Ovary (tissue), 9 donors: Measurements from ENCODE around the gene ENSA. TPM values are rescaled to one million over a fixed set of nuclear protein-coding genes. Genes with fewer than 3 reads are reported as not detected.
"Not testable (repeated sequence)": the region's sequence is repeated elsewhere in the genome, so short reads cannot be mapped to it uniquely, and the experiment has no call there.

Experiments used
- DNase-seq, 5 donors: peaks; one replicate each; pipeline ENCODE4 v3.0.0-alpha.2; 2019 to 2020
- H3K27ac ChIP-seq, 2 donors: fragments of 200-600 bp; one replicate each; pipeline versions ENCODE4 v1.5.1 to v1.8.0; 2019 to 2022
- H3K27me3 ChIP-seq: fragments of 200-600 bp; one replicate; pipeline ENCODE4 v1.8.0; 2022
- H3K36me3 ChIP-seq: fragments of 200-600 bp; sonication (generic); one replicate; pipeline ENCODE4 v1.5.1; 2019
- H3K4me1 ChIP-seq: one replicate; pipeline ENCODE4 v1.8.1; 2013; ENCODE audit warnings: mild to moderate bottlenecking, moderate library complexity; ENCODE audit not compliant: insufficient read depth
- H3K4me3 ChIP-seq: fragments of 200-600 bp; sonication (generic); one replicate; pipeline ENCODE4 v1.5.1; 2017
- H3K9me3 ChIP-seq, 2 donors: fragments of 200-600 bp in 1 of 2; sonication (generic) in 1 of 2; one replicate each; pipeline versions ENCODE4 v1.5.1 to v1.8.1; 2013 to 2019; ENCODE audit warnings: mild to moderate bottlenecking in 1 of 2, moderate library complexity in 1 of 2
- EP300 ChIP-seq: sonication (generic); formaldehyde crosslinking; IDR thresholded peaks from one replicate; pipeline ENCODE4 v1.6.1; 2017; ENCODE audit warnings: antibody characterized with exemption
- POLR2A ChIP-seq: fragments of 450-650 bp; IDR thresholded peaks from one replicate; pipeline ENCODE4 v1.6.1; 2017; ENCODE audit warnings: antibody characterized with exemption, mild to moderate bottlenecking, moderate library complexity
- WGBS, 3 donors: extraction: QIAGEN DNeasy Blood & Tissue Kit in 1 of 3; methylation state at CpG; one replicate each; pipeline versions ENCODE4 v1.1.5 to v1.1.7; 2013 to 2017; 5-methylcytosine and 5-hydroxymethylcytosine counted together
- intact Hi-C, 4 donors: fragments of 100-400 bp; cut with DNase I; formaldehyde crosslinking; loops; one replicate each; pipeline versions ENCODE4 v1.11.0 to v1.15.1; 2022 to 2023
- polyA plus RNA-seq, 2 donors: library from polyadenylated mRNA; stranded (reverse); fragments of 200-250 nt in 1 of 2; fragments of 350-450 nt in 1 of 2; fragmentation: Illumina TruSeq in 1 of 2; extraction: RNeasy Lipid Tissue Mini Kit (QIAGEN cat#74804) in 1 of 2; gene quantifications; one replicate each; pipeline ENCODE4 v1.2.3, GENCODE V29; 2013 to 2014
- total RNA-seq, 7 donors: library from RNA; depleted of rRNA in 2 of 7; stranded (reverse); fragments of >200 nt in 2 of 7; fragmentation: NEBNext Ultra II Directional in 3 of 7; extraction: Animal tissue kit (Norgen Biotek cat#: 25700) in 3 of 7; gene quantifications; one replicate each; pipeline versions ENCODE4 v1.1.0 to v1.2.4, GENCODE V29; 2016 to 2023
- TF ChIP-seq, protein P1 (sequence below), 3 donors: fragments of 450-650 bp in 2 of 3; fragments of 200-600 bp in 1 of 3; IDR thresholded peaks; one replicate each; pipeline versions ENCODE4 v1.5.1 to v1.8.0; 2016 to 2022; ENCODE audit warnings: antibody characterized with exemption in 3 of 3, mild to moderate bottlenecking in 1 of 3
- donor health status: DM: no; HTN: no; CAD: no; lungs with moderate emphysema.
- donor health status: DM: no; HTN: no; CAD: no.
- donor health status: Bipolar disorder and iron deficiency.
- donor health status: DM: yes; HTN: yes; CAD: no.
- donor health status: DM: no; HTN: no; CAD: no.
- donor health status: DM: yes; HTN: yes; CAD: no.

Gene ENSA
- total and polyA plus RNA-seq, 9 donors = 111 to 196 (median 152) TPM

DNA sequence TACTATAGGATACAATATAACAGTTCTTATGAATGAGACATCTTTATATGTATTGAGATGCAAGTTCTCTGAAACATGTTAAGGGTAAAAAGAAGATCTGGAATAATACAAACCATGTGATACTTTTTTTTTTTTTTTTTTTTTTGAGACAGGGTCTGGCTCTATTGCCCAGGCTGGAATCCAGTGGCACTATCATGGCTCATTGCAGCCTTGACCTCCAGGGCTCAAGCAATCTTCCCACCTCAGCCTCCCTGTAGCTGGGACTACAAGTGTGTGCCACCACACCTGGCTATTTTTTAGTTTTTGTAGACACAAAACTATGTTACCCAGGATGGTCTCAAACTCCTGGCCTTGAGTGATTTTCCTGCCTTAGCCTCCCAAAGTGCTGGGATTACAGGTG lies 27.9 kb downstream of the ENSA start:
- H3K27ac ChIP-seq = no peak overlapping the region
- intact Hi-C loops = no loop called here
- H3K4me3 ChIP-seq = no peak overlapping the region
- TF ChIP-seq EP300 = no peak
- TF ChIP-seq, protein P1, sequence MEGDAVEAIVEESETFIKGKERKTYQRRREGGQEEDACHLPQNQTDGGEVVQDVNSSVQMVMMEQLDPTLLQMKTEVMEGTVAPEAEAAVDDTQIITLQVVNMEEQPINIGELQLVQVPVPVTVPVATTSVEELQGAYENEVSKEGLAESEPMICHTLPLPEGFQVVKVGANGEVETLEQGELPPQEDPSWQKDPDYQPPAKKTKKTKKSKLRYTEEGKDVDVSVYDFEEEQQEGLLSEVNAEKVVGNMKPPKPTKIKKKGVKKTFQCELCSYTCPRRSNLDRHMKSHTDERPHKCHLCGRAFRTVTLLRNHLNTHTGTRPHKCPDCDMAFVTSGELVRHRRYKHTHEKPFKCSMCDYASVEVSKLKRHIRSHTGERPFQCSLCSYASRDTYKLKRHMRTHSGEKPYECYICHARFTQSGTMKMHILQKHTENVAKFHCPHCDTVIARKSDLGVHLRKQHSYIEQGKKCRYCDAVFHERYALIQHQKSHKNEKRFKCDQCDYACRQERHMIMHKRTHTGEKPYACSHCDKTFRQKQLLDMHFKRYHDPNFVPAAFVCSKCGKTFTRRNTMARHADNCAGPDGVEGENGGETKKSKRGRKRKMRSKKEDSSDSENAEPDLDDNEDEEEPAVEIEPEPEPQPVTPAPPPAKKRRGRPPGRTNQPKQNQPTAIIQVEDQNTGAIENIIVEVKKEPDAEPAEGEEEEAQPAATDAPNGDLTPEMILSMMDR (IDR thresholded peaks at IDR 0.05) = no peak
- TF ChIP-seq POLR2A = no peak
- peaks cover 9% of the 10 kb centered on the region for H3K4me1 ChIP-seq
- DNase-seq = no peak
- H3K9me3 ChIP-seq = no peaks in the 10 kb centered on the region
- no peaks in the 10 kb centered on the region for H3K36me3 ChIP-seq
- no peaks in the 10 kb centered on the region for H3K27me3 ChIP-seq

GRCh38 chr1:150598346-150598745 lies 31.1 kb downstream of the ENSA start:
- H3K36me3 ChIP-seq, H3K4me3 ChIP-seq, DNase-seq, intact Hi-C loops, H3K27me3 ChIP-seq, H3K27ac ChIP-seq, H3K4me1 ChIP-seq, H3K9me3 ChIP-seq: not testable (repeated sequence)
- 82 to 97% (median 89%) methylated on average over 4 of the region's 4 CpGs for WGBS, 3 donors

- DNase-seq = no peak
- no peak overlapping the region for H3K4me3 ChIP-seq
- WGBS, 3 donors = 67 to 74% (median 70%) methylated on average over 3 of the region's 3 CpGs
- intact Hi-C loops = no loop called here
- H3K27ac ChIP-seq = no peak overlapping the region
- no peaks in the 10 kb centered on the region for H3K27me3 ChIP-seq
- TF ChIP-seq POLR2A (no peak), EP300 (no peak)
- TF ChIP-seq, protein P1 (IDR thresholded peaks at IDR 0.05) = no peak
- H3K4me1 ChIP-seq = no peaks in the 10 kb centered on the region
- H3K36me3 ChIP-seq = no peaks in the 10 kb centered on the region
- no peaks in the 10 kb centered on the region for H3K9me3 ChIP-seq
Measured at GRCh38 chr1:150596976-150597375, 32.4 kb downstream of the ENSA start.

DNA sequence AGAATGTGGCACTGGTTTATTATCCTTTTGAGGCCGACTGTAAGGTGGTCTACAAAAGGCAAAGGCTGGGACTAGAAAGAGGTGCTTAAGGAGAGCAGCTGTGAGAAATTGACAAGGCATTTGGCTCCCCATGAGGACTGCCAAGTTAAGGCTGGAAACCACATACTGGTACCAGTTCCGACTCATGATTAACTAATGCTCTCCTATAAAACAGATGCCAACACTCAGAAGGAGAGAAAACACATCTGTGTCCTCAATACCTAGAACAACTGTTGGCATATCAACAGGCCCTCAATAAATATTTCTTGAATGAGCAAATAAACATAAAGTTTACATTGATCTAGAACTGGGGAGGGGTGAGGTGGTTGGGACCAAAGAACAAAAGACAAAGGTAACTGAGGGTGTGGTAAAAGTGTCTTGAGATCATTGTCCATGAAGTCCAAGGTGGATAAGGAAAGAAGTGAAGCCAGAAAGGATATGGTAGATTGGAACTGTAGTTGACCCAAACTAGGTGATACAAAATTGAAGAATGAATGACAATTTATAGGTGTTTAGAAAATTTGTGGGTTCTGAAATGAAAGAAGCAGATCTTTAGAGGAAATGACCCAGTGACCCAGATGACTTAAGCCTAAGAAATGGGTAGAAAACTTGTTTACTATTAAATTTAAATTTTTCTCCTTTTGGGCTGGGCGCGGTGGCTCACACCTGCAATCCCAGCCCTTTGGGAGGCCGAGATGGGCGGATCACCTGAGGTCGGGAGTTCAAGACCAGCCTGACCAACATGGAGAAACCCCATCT lies 33.1 kb downstream of the ENSA start:
- no peak overlapping the region for H3K27ac ChIP-seq
- no peaks in the 10 kb centered on the region for H3K9me3 ChIP-seq
- H3K4me3 ChIP-seq = no peak overlapping the region
- WGBS, 3 donors = 91 to 95% (median 93%) methylated on average over 7 of the region's 7 CpGs
- intact Hi-C loops = no loop called here
- H3K4me1 ChIP-seq = no peaks in the 10 kb centered on the region
- H3K27me3 ChIP-seq = no peaks in the 10 kb centered on the region
- TF ChIP-seq, protein P1 (IDR thresholded peaks at IDR 0.05) = no peak
- TF ChIP-seq POLR2A = no peak
- no peak for TF ChIP-seq EP300
- H3K36me3 ChIP-seq = no peaks in the 10 kb centered on the region
- DNase-seq = no peak

DNA sequence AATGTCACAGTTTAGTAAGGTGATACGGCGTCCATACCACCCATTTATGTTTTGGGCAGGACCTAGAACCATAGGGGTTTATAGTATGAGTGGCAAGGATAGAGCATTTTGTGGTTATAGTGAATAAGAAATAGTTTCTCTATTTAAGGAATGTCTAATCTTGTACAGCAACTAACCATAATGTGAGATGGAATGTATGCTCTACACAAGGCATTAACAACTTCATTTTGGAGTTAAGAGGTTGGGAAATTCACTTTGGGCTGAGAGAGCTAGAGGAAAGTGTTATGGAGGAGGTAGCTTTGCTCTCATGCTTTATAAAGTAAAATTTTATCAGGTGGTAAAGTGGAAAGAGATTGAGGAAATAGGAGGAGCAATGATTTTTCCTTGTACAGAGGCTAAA lies 47.0 kb downstream of the ENSA start:
- Histone ChIP-seq H3K4me3 (no peak overlapping the region), H3K4me1 (peaks cover 3% of the 10 kb centered on the region), H3K9me3 (no peaks in the 10 kb centered on the region), H3K36me3 (no peaks in the 10 kb centered on the region), H3K27me3 (no peaks in the 10 kb centered on the region), H3K27ac (no peak overlapping the region)
- 79 to 97% (median 83%) methylated on average over 2 of the region's 2 CpGs for WGBS, 3 donors
- TF ChIP-seq POLR2A = no peak
- TF ChIP-seq, protein P1 (IDR thresholded peaks at IDR 0.05) = no peak
- intact Hi-C loops = no loop called here
- DNase-seq = no peak

GRCh38 chr1:150581962-150582361 lies 47.5 kb downstream of the ENSA start:
- H3K27ac ChIP-seq, H3K27me3 ChIP-seq, H3K4me3 ChIP-seq, H3K36me3 ChIP-seq, intact Hi-C loops, H3K9me3 ChIP-seq, H3K4me1 ChIP-seq: not testable (repeated sequence)
- 94 to 99% (median 97%) methylated on average over 14 of the region's 14 CpGs for WGBS, 3 donors
- peak in 2 of 5 donors; percentile 11 to 21 for DNase-seq

DNA sequence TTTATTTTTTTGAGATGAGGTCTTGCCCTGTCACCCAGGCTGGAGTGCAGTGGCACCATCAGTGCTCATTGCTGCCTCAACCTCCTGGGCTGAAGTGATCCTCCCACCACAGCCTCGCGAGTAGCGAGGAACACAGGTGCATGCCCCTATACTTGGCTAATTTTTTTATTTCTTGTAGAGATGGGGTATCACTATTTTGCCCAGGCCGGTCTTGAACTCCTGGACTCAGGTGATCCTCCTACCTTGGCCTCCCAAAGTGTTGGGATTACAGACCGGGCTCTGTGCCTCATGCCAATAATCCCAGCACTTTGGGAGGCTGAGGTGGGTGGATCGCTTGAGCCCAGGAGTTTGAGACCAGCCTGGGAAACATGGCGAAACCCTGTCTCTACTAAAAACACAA lies 48.0 kb downstream of the ENSA start:
- DNase-seq = peak in 1 of 5 donors; percentile 28
- 96 to 98% (median 97%) methylated on average over 7 of the region's 7 CpGs for WGBS, 3 donors
- intact Hi-C loops, H3K4me1 ChIP-seq, H3K27me3 ChIP-seq, H3K4me3 ChIP-seq, H3K9me3 ChIP-seq, H3K27ac ChIP-seq, H3K36me3 ChIP-seq: not testable (repeated sequence)

DNA sequence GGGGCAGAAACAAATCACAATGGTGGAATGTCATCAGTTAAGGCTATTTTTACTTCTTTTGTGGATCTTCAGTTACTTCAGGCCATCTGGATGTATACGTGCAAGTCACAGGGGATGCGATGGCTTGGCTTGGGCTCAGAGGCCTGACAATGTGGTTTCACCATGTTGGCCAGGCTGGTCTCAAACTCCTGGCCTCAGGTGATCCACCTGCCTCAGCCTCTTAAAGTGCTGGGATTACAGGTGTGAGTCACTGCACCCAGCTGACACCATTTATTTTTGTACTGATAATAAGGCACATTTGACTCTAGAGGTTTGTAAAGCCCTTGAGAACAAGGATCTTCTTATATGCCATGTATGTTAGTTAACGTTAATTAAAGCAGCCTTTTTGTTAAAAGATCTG lies 48.4 kb downstream of the ENSA start:
- peak in 1 of 5 donors; percentile 17 for DNase-seq
- intact Hi-C loops, H3K27ac ChIP-seq, H3K9me3 ChIP-seq, H3K4me3 ChIP-seq, H3K36me3 ChIP-seq, H3K4me1 ChIP-seq, H3K27me3 ChIP-seq: not testable (repeated sequence)
- 86 to 99% (median 96%) methylated on average over 3 of the region's 3 CpGs for WGBS, 3 donors
